HEK293 (cell line): ENCODE measurements around the gene DGKB.

ENCODE experiments used
- HOXC10 ChIP-seq: sonication (generic); formaldehyde crosslinking; IDR thresholded peaks from 2 replicates; pipeline ENCODE4 v1.8.1; 2023; ENCODE audit warnings: mild to moderate bottlenecking, missing genetic modification reagents
- KLF1 ChIP-seq: fragments of 450-650 bp; formaldehyde crosslinking; IDR thresholded peaks from 2 replicates; pipeline ENCODE4 v1.5.1; 2016; ENCODE audit warnings: missing biosample characterization, missing genetic modification characterization
- MYNN ChIP-seq: fragments of 450-650 bp; formaldehyde crosslinking; IDR thresholded peaks from 2 replicates; pipeline ENCODE4 v1.5.1; 2016; ENCODE audit warnings: missing biosample characterization, missing genetic modification characterization, borderline replicate concordance
- PRDM10 ChIP-seq: fragments of 450-650 bp; formaldehyde crosslinking; IDR thresholded peaks from 2 replicates; pipeline ENCODE4 v1.5.1; 2016; ENCODE audit warnings: missing biosample characterization, missing genetic modification characterization
- PRDM6 ChIP-seq: fragments of 450-650 bp; formaldehyde crosslinking; IDR thresholded peaks from 2 replicates; pipeline ENCODE4 v1.5.1; 2017; ENCODE audit warnings: missing biosample characterization, missing genetic modification characterization
- ZBTB20 ChIP-seq: fragments of 450-650 bp; formaldehyde crosslinking; IDR thresholded peaks from 2 replicates; pipeline ENCODE4 v1.5.1; 2016; ENCODE audit warnings: missing biosample characterization, missing genetic modification characterization
- ZNF211 ChIP-seq: fragments of 450-650 bp; formaldehyde crosslinking; IDR thresholded peaks from 2 replicates; pipeline ENCODE4 v1.5.1; 2016; ENCODE audit warnings: low read depth, missing biosample characterization, missing genetic modification characterization
- ZNF660 ChIP-seq: fragments of 450-650 bp; IDR thresholded peaks from 2 replicates; pipeline ENCODE4 v1.5.1; 2018; ENCODE audit warnings: missing biosample characterization, mild to moderate bottlenecking, missing genetic modification characterization
- TF ChIP-seq, protein P1 (sequence below): fragments of 450-650 bp; formaldehyde crosslinking; IDR thresholded peaks from 2 replicates; pipeline ENCODE4 v1.5.1; 2016; ENCODE audit warnings: missing biosample characterization, missing genetic modification characterization
- TF ChIP-seq, protein P2 (sequence below): fragments of 450-650 bp; formaldehyde crosslinking; optimal IDR thresholded peaks from 2 replicates; pipeline ENCODE3; 2016; ENCODE audit warnings: missing biosample characterization, mild to moderate bottlenecking, missing genetic modification characterization

DNA sequence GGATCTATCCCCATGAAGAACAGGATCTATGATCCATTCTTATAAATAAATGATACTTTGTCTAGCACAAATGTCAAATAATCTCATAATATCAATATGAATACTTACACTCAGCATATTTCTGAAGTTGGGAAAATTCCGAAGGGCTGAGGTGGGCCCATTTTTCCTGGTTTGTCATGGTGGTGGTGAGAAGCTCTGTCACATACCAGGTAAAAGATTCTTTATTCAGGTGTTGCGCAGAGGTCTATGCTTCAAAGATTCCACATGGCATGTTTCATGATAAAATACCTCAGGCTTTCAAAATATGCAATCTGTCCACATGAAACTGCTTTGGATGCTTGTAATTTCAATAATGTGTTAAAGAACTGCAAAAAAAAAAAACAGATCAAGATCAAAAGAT lies 61.5 kb downstream of the DGKB start:
- TF ChIP-seq, protein P1, sequence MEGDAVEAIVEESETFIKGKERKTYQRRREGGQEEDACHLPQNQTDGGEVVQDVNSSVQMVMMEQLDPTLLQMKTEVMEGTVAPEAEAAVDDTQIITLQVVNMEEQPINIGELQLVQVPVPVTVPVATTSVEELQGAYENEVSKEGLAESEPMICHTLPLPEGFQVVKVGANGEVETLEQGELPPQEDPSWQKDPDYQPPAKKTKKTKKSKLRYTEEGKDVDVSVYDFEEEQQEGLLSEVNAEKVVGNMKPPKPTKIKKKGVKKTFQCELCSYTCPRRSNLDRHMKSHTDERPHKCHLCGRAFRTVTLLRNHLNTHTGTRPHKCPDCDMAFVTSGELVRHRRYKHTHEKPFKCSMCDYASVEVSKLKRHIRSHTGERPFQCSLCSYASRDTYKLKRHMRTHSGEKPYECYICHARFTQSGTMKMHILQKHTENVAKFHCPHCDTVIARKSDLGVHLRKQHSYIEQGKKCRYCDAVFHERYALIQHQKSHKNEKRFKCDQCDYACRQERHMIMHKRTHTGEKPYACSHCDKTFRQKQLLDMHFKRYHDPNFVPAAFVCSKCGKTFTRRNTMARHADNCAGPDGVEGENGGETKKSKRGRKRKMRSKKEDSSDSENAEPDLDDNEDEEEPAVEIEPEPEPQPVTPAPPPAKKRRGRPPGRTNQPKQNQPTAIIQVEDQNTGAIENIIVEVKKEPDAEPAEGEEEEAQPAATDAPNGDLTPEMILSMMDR (tag by site-specific recombination), result no peak
- no peak for TF ChIP-seq KLF1 (tag by site-specific recombination)
- no peak for TF ChIP-seq HOXC10 (CRISPR knock-in tag)
- no peak for TF ChIP-seq ZNF211
- no peak for TF ChIP-seq ZNF660 (tag by site-specific recombination)
- TF ChIP-seq MYNN (tag by site-specific recombination), result no peak
- no peak for TF ChIP-seq PRDM10 (tag by site-specific recombination)
- no peak for TF ChIP-seq ZBTB20 (tag by site-specific recombination)
- TF ChIP-seq, protein P2, sequence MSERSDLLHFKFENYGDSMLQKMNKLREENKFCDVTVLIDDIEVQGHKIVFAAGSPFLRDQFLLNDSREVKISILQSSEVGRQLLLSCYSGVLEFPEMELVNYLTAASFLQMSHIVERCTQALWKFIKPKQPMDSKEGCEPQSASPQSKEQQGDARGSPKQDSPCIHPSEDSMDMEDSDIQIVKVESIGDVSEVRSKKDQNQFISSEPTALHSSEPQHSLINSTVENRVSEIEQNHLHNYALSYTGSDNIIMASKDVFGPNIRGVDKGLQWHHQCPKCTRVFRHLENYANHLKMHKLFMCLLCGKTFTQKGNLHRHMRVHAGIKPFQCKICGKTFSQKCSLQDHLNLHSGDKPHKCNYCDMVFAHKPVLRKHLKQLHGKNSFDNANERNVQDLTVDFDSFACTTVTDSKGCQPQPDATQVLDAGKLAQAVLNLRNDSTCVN, result no peak
- no peak for TF ChIP-seq PRDM6 (tag by site-specific recombination)
